DND-41 (cell line): ENCODE data around the gene TAB2.

ENCODE experiments used
- ATAC-seq: fragments of 200-7000 bp; cut with Tn5 transposase; 3 replicates; pipeline ENCODE4 v1.9.1; 2021; ENCODE audit warnings: low read depth; ENCODE audit not compliant: insufficient read depth
- DNase-seq: peaks from one replicate; pipeline ENCODE4 v3.0.0-alpha.2; 2020
- H2AFZ ChIP-seq: 2 replicates; pipeline ENCODE4 v1.6.0; 2012; ENCODE audit warnings: low read depth, low read length
- H3K27ac ChIP-seq: 2 replicates; pipeline ENCODE4 v1.5.1; 2012; ENCODE audit warnings: low read length, inconsistent platforms
- H3K27me3 ChIP-seq: fragments of 200-600 bp; sonication (generic); 2 replicates; pipeline ENCODE4 v1.6.0; 2012; ENCODE audit warnings: low read length, mild to moderate bottlenecking, inconsistent platforms; ENCODE audit not compliant: insufficient read depth, poor library complexity
- H3K36me3 ChIP-seq: 2 replicates; pipeline ENCODE4 v1.5.1; 2012; ENCODE audit warnings: low read length, inconsistent platforms; ENCODE audit not compliant: insufficient read depth
- H3K4me1 ChIP-seq: 2 replicates; pipeline ENCODE4 v1.5.1; 2012; ENCODE audit warnings: mild to moderate bottlenecking, low read length; ENCODE audit not compliant: insufficient read depth
- H3K4me2 ChIP-seq: 2 replicates; pipeline ENCODE4 v1.6.0; 2012; ENCODE audit warnings: mild to moderate bottlenecking, moderate library complexity, low read length, inconsistent platforms; ENCODE audit not compliant: insufficient read depth
- H3K4me3 ChIP-seq, 2 experiments: fragments of 200-600 bp in 1 of 2; shearing (Covaris generic) in 1 of 2; 2 replicates each; pipeline ENCODE4 v1.5.1; 2012 to 2016; ENCODE audit warnings: inconsistent platforms in 2 of 2, low read length in 2 of 2, mild to moderate bottlenecking in 2 of 2, low read depth in 1 of 2, moderate library complexity in 1 of 2
- H3K79me2 ChIP-seq: 2 replicates; pipeline ENCODE4 v1.6.0; 2012; ENCODE audit warnings: low read length, inconsistent platforms; ENCODE audit not compliant: insufficient read depth
- H3K9ac ChIP-seq: 2 replicates; pipeline ENCODE4 v1.6.0; 2012; ENCODE audit warnings: low read depth, mild to moderate bottlenecking, inconsistent platforms, low read length, moderate library complexity
- H3K9me3 ChIP-seq: 2 replicates; pipeline ENCODE4 v1.5.1; 2012; ENCODE audit warnings: low read length, moderate library complexity, mild to moderate bottlenecking, inconsistent platforms; ENCODE audit not compliant: insufficient read depth, severe bottlenecking
- H4K20me1 ChIP-seq: 2 replicates; pipeline ENCODE4 v1.6.0; 2012; ENCODE audit warnings: low read length; ENCODE audit not compliant: insufficient read depth
- EZH2 ChIP-seq: IDR thresholded peaks from 3 replicates; pipeline ENCODE4 v1.6.1; 2012; ENCODE audit warnings: borderline replicate concordance, low read depth, mild to moderate bottlenecking, moderate library complexity, low read length, inconsistent platforms; ENCODE audit not compliant: severe bottlenecking
- TF ChIP-seq, protein P1 (sequence below): IDR thresholded peaks from 2 replicates; pipeline ENCODE4 v1.5.1; 2012; ENCODE audit warnings: borderline replicate concordance, low read length, moderate library complexity, mild to moderate bottlenecking; ENCODE audit not compliant: poor library complexity, severe bottlenecking; ENCODE audit errors: extremely low read depth

TAB2 gene

DNA sequence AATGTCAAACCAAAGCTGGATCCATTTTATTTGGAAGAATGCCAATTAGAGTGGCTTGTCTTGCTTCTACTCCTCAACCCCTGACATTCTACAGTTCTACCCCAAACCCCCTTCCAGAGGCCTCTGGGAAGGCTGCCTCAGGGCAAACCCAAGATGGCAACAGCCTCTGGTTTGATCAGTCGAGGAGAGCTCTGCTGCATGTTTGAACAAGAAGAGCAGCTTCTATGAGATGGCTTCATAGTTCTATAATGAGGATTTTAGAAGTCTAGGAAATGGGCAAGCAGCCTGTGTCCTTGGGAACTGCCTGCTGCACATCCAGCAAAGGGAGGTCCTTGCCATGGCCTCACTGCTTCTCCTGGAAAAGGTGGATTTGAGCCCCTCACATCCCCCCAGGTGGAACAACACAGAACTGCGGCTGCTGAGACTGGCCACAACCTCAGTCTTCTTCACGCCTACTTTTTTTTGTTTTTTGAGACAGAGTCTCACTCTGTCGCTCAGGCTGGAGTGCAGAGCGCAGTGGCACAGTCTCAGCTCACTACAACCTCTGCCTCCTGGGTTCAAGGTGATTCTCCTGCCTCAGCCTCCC, 129.4 kb downstream of the TAB2 start:
- no peaks in the 10 kb centered on the region for H4K20me1 ChIP-seq
- no peaks in the 10 kb centered on the region for H3K4me1 ChIP-seq
- no peaks in the 10 kb centered on the region for H3K79me2 ChIP-seq
- H3K9ac ChIP-seq = no peak overlapping the region
- no peak for ATAC-seq
- H3K27me3 ChIP-seq = no peaks in the 10 kb centered on the region
- no peak for DNase-seq
- no peak overlapping the region for H3K4me3 ChIP-seq
- H2AFZ ChIP-seq = no peak overlapping the region
- no peak overlapping the region for H3K27ac ChIP-seq
- no peak overlapping the region for H3K4me2 ChIP-seq
- H3K36me3 ChIP-seq = no peaks in the 10 kb centered on the region
- no peaks in the 10 kb centered on the region for H3K9me3 ChIP-seq
- TF ChIP-seq, protein P1, sequence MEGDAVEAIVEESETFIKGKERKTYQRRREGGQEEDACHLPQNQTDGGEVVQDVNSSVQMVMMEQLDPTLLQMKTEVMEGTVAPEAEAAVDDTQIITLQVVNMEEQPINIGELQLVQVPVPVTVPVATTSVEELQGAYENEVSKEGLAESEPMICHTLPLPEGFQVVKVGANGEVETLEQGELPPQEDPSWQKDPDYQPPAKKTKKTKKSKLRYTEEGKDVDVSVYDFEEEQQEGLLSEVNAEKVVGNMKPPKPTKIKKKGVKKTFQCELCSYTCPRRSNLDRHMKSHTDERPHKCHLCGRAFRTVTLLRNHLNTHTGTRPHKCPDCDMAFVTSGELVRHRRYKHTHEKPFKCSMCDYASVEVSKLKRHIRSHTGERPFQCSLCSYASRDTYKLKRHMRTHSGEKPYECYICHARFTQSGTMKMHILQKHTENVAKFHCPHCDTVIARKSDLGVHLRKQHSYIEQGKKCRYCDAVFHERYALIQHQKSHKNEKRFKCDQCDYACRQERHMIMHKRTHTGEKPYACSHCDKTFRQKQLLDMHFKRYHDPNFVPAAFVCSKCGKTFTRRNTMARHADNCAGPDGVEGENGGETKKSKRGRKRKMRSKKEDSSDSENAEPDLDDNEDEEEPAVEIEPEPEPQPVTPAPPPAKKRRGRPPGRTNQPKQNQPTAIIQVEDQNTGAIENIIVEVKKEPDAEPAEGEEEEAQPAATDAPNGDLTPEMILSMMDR = no peak
- no peak for TF ChIP-seq EZH2

- H3K36me3 ChIP-seq = no peaks in the 10 kb centered on the region
- no peak for DNase-seq
- no peaks in the 10 kb centered on the region for H3K9me3 ChIP-seq
- no peak overlapping the region for H3K4me2 ChIP-seq
- no peaks in the 10 kb centered on the region for H4K20me1 ChIP-seq
- no peak overlapping the region for H2AFZ ChIP-seq
- no peak for ATAC-seq
- H3K27me3 ChIP-seq = no peaks in the 10 kb centered on the region
- H3K4me3 ChIP-seq = no peak overlapping the region
- H3K27ac ChIP-seq = no peak overlapping the region
- no peak overlapping the region for H3K9ac ChIP-seq
- no peak for TF ChIP-seq EZH2
- TF ChIP-seq, protein P1 = no peak
- H3K79me2 ChIP-seq = no peaks in the 10 kb centered on the region
- H3K4me1 ChIP-seq = no peaks in the 10 kb centered on the region
These were observed 131.4 kb downstream of the TAB2 start for GRCh38 chr6:149448821-149449453.

- H3K27ac ChIP-seq = no peak overlapping the region
- ATAC-seq (no peak; the same call in 2 of the 3 replicates), DNase-seq (no peak)
- H3K27me3 ChIP-seq = no peaks in the 10 kb centered on the region
- no peaks in the 10 kb centered on the region for H3K9me3 ChIP-seq
- H3K4me2 ChIP-seq = no peak overlapping the region
- H3K4me3 ChIP-seq = no peak overlapping the region
- no peaks in the 10 kb centered on the region for H4K20me1 ChIP-seq
- no peak overlapping the region for H3K9ac ChIP-seq
- TF ChIP-seq, protein P1 = no peak
- no peak for TF ChIP-seq EZH2
- no peaks in the 10 kb centered on the region for H3K4me1 ChIP-seq
- no peak overlapping the region for H2AFZ ChIP-seq
- H3K79me2 ChIP-seq = no peaks in the 10 kb centered on the region
- no peaks in the 10 kb centered on the region for H3K36me3 ChIP-seq
These were observed 132.5 kb downstream of the TAB2 start for GRCh38 chr6:149449831-149450678.
